GM19193 (cell line): ENCODE data around the gene TAS2R38.

Source experiments
- POLR2A ChIP-seq: IDR thresholded peaks from 4 replicates; pipeline ENCODE4 v1.6.1; 2011; ENCODE audit not compliant: insufficient read depth, insufficient read length; ENCODE audit errors: extremely low read depth

TAS2R38 gene

GRCh38 chr7:141973673-141974072 is at the start of gene TAS2R38:
Gene TAS2R38 (minus strand): TSS chr7:141973773. CDS start chr7:141973689, 84 bp downstream.
- TF ChIP-seq POLR2A, result no peak

- TF ChIP-seq POLR2A, result no peak
Observed at GRCh38 chr7:142018154-142018553, 44.6 kb upstream of the TAS2R38 start.

GRCh38 chr7:142017451-142017850 is 43.9 kb upstream of the TAS2R38 start:
- TF ChIP-seq POLR2A, result no peak

- no peak for TF ChIP-seq POLR2A
Observed at GRCh38 chr7:142012825-142013511, 39.4 kb upstream of the TAS2R38 start.

GRCh38 chr7:142010952-142011548 is 37.5 kb upstream of the TAS2R38 start:
- TF ChIP-seq POLR2A, result no peak

- no peak for TF ChIP-seq POLR2A
Observed at GRCh38 chr7:142009187-142009586, 35.6 kb upstream of the TAS2R38 start.

GRCh38 chr7:142006577-142006976 is 33.0 kb upstream of the TAS2R38 start:
- TF ChIP-seq POLR2A, result no peak

GRCh38 chr7:142002179-142002578 is 28.6 kb upstream of the TAS2R38 start:
- no peak for TF ChIP-seq POLR2A

- no peak for TF ChIP-seq POLR2A
Observed at GRCh38 chr7:142001163-142001874, 27.7 kb upstream of the TAS2R38 start.

GRCh38 chr7:142000244-142000643 is 26.7 kb upstream of the TAS2R38 start:
- no peak for TF ChIP-seq POLR2A

- no peak for TF ChIP-seq POLR2A
Observed at GRCh38 chr7:141999058-141999623, 25.6 kb upstream of the TAS2R38 start.

GRCh38 chr7:141993354-141993753 is 19.8 kb upstream of the TAS2R38 start:
- no peak for TF ChIP-seq POLR2A

- TF ChIP-seq POLR2A, result no peak
Observed at GRCh38 chr7:141992688-141993087, 19.1 kb upstream of the TAS2R38 start.

- no peak for TF ChIP-seq POLR2A
Observed at GRCh38 chr7:141992156-141992555, 18.6 kb upstream of the TAS2R38 start.

GRCh38 chr7:141991140-141991539 is 17.6 kb upstream of the TAS2R38 start:
- TF ChIP-seq POLR2A, result no peak
